HG03025 (cell line): ENCODE measurements around the gene TNC.

Source experiments
- ATAC-seq: cut with Tn5 transposase; IDR thresholded peaks from one replicate; pipeline ENCODE4 v1.9.1; 2021; ENCODE audit warnings: mild to moderate bottlenecking, moderate library complexity; ENCODE audit not compliant: unreplicated experiment, low FRiP score

TNC gene

DNA sequence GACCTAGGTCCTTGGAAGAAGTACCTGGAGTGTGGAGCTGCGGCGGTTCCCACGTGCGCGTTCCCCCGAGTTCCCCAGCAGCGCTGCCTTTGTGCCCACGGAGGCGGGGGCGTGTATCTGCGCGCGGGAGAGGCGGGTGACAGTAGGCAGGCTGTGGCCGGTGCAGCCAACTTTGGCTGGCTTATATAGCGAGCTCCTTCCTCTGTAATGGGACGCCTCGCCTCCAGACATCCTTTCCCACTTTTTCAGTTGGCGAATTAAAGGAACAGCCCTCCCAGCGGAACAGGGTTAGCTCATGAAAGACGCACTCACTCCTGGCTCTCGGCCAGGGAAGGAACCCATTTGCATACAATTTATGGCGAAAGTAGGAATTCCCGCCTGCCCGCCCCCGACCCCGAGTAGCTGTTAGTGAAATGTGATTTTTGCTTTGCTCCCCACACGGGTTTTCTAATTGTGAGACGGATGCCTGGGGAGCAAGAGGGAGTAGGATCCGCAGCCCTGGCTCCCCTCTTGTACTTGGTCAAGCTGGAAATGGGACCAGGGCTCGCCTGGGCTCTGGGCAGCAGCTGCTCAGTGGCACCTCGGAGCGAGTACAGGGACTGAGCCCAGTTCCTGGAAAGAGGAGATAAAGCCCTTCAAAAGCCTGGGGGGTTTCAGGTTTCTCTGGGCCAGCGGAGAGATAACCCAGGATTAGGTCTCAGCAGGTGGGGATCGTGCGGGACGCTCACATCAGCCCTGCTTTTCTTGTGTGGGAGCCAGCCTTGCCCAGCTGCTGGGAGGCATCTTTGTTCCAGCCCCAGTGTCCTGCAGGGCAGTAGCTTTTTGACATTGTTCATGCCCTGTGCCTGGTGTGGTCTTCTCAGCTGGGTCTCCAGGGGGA lies at the start of gene TNC:
TNC (minus strand) TSS at position 159 of the 880 bp plus-strand sequence. CDS start 27,139 bp downstream, outside the sequence.
- ATAC-seq = no peak

DNA sequence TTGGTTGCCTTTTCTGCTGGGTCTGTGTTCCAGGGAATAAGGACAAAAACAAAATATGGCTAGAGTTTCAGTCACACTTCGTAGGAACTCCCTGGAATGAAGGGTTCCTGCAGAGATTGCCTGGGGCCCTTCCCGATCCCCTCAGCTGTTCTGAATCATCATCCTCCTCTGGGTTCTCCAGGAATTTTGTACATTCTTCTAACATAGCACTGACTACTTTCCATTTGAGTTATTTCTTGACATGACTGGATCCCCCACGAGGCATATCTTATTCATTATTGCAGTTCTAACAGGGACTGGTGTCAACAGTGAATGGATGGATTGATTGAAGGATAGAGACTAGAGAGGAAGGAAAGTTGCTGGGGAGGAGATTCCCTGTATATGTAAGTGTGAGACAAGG lies 49.2 kb upstream of the TNC start:
- ATAC-seq = no peak

DNA sequence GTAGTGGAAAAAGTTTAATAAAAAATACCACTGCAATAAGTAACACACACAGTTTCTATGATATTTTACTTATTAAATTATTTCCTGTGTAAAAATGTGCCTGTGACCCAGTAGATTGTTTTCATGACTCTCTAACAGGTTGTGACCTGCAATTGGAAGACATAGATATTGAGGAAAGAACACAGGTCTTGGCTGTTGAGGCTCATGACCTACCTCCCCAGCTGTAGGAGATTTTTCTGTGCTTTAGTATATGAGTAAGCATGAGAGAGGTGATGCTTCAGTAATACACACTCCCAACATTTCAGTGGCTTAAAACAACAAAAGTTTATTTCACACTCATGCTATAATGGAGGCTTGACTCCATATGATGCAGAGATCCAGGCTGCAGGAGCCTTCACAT lies 47.3 kb upstream of the TNC start:
- ATAC-seq = no peak

DNA sequence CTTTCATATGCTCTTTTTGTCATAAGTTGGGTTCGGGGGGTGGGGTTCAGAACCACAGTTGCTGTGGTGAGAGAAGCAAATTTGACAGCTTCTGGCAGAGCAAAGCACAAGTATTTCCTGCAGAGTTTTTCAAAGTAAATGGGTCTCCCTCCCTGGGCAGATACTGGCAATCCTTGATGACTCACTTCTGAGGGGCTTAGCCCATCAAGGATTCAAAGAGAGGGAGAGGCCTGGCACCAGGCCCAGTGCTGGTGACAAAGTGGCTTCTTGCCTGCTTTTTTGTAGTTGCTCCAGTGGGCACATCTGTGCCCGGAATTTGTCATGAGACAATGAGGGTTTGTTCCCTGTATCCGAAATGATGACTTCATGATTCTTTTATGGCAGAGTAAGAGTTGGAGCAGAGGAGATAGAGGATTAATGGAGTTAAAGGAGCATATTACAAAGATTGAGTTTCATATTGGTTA lies 46.6 kb upstream of the TNC start:
- ATAC-seq = no peak

DNA sequence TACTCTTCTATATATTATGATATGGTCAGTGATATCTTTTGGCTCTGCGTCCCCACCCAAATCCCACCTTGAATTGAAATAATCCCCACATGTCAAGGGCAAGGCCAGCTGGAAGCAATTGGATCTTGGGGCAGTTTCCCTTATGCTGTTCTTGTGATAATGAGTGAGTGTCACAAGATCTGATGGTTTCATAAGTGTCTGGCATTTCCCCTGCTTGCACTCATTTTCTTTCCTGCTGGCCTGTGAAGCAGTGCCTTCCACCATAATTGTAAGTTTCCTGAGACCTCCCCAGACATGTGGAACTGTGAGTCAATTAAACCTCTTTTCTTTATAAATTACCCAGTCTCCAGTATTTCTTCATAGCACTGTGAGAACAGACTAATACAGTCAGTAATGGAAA lies 45.0 kb upstream of the TNC start:
- no peak for ATAC-seq

DNA sequence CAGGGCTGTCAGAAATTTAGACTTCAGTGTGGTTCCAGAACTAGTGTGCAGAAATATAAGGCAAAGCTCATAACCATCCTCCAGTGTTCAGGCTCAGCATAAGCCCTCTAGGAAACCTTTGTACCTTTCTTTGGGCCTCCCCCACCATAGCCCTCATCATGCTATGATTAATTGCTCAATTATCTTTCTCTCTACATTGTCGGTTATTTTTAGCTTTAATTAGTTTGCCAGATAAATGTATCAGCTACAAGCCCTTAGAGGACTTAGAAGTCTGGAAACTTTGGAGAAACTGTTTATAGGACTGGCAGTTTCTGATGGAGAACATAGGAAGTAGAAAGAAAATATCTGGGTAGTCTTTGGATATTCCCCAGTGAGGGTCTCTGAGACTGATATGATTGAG lies 43.5 kb upstream of the TNC start:
- ATAC-seq = no peak

DNA sequence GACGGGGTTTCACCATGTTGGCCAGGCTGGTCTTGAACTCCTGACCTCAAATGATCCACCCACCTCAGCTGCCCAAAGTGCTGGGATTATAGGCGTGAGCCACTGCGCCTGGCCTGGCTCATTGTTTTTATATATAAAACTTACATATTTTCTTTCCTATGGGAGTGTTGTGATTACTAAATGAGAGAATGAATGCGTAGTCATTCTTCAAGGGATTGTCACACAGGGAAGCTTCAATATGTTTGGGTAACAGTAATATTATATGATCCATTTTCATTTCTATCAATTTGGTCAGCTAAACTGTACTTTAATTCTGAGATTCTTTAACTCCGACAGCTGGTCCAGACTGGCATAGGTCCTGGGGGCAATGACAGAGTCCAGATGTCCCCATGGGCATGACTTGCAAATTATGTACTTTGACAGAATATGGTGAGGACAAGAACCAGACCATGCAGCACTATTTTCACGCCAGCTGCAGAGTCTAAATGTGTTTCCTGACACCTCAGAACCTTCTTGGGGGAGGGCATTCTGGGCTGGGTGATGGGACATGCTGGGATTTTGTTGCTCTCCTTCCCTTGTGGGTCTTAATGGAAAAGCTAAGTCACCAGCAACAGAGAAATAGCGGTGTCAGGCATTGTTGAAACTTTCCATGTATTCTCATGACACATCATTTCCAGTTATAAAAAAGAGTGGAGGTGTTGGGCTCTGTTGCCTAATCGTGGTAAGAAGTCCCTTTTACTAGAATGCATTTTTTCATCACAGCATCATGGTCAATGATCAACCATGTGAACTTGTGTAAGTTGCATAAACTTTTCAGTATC lies 40.9 kb upstream of the TNC start:
- no peak for ATAC-seq

DNA sequence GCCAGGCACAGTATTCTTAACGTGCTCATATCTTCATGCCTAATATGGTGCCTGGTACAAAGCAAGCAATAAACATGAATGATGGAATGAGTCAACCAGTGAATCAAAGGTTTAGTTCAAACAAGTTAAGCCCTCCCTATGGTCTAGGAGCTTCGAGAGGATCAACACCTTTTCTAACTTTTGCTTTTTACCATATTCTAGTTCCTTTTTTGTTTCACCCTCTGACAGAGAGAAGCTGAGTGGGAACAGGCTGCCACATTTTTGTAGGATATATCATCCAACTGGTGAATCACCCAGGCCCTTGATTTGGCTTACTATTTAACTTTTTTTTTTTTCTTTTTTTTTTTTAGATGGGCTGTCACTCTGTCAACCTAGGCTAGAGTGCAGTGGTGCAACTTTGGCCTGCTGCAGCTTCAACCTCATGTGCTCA lies 39.3 kb upstream of the TNC start:
- no peak for ATAC-seq

DNA sequence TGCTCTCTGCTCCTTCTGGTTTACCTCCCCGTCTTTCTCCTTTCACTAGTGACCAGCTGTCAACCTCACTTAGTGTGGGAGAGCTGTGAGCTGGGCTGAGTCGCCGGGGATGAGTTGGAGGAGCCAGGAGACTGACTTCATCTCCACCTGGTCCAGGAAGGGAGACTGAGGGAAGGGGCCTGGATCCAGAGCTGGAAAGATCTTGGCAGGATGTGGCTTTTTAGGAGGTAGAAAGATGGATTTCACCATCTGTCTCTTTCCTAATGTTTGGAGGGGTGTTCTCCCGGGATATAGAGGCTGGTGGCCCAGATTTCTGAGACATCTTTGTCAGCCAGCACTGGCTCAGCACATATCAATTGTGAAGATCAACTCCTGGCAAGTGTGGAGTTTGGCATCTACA lies 37.1 kb upstream of the TNC start:
- no peak for ATAC-seq

DNA sequence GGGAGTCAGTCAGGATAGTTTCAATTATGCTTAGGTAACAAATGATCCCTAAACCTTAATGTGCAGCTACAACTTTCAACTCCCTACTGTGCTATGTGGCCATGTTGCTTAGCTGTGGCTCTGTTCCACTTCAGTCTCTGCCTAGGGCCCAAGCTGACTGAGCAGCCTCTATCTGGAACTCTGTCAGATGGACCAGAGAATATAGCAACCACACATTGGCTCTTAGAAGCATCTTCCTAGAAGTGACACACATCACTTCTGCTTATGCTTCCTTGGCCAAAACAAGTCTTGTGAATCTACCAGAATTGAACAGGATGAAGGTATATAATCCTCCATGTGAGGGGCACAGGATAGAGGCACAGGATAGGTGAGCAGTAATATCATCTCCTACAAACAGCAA lies 36.7 kb upstream of the TNC start:
- ATAC-seq = no peak

DNA sequence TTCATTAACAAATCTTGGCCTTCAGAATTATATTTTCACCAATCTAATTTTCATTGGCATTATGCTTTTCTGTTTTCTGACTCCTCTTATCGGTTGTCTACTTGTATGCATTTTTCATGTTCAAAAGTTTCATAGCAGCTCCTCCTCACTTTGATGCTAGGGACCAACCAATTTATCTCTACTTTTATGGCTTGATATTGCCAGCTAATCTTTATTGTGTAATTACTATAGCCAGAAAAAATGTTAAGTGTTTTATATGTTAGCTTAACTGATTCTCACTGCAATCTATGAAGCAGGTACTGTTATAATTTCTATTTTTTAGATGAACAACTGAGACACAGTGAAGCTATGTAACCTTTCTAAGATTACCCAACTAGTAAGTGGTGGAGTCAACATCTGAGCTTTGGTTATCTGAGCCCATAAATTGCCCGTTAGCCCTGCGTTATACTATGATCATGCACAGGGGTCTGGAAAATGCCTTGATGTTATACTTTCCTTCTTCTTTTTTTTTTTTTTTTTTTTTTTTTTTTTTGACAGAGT lies 34.4 kb upstream of the TNC start:
- ATAC-seq = no peak

DNA sequence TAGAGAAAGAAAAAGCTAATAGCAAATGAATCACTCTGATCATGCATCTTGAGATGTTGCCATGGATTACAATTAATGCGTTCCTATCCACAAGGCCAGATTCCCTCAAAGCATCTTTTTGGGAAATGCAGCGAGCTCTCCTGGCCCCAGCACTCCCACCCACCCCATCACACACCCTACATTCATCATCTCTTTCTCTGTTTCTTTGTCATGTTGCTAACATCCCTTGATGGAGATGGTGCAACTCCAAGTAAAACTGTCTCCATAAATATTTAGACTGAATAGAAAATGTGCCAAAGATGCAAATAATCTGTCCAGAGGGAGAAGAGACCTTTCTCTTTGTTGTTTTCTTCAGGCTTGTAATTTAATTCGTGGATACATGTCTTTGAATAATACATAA lies 30.8 kb upstream of the TNC start:
- ATAC-seq = no peak

DNA sequence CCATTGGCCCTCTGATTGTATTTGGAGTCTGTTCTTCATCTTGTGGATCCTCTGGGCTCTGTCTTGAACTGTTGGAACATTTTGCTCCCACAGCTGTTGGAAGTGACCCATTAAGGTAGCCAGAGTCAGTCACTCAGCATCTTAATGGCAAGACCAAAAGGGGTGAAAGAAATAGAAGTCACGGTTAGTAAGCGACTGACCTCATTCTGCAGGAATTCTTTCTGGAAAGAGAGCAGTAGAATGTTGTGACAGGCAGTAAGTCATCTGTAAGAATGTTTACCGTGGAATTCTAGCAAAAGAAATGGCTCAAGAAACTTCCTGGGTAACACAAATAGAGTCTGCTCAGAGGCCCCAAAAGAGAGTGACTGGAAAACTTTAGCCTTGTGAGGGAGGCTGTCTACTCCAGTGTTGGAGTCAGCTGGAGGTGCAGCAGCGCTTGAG lies 28.6 kb upstream of the TNC start:
- ATAC-seq = no peak

DNA sequence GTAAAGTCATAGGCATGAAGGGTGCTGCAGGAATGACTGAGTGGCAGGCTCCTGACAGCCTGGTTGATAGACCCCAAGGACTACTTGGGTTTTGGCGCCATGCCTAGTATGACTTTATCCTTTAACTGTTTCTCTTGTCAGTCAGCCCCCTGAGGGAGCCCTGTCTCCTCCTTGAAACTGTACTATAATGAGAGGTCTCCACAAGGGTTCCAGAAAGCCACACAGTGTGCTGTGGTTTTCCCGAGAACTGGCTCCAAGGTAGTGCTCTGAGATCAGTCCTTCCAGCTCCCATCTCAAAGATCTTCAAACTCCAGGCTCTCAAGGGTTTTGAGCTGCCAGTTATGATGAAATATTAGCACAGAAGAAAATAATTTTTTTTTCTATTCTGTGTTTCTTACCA lies 26.7 kb upstream of the TNC start:
- ATAC-seq = no peak

DNA sequence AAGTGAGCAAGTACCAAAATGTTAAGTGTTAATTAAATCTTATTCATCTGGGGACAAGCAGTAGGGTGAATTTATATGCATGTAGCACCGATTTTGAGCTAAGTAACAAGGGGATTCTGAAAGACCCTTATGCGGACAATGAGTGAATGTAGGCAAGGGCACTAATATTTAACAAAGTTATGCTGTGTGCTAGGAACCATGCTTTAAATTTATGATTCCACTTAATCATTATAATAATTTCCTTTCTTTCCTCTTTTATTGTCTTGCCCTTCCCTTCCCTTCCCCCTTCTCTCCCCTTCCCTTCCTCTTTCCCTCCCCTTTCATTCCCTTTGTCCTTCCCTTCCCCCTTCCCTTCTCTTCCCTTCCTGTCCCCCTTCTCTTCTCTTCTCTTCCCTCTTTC lies 25.7 kb upstream of the TNC start:
- ATAC-seq = no peak

DNA sequence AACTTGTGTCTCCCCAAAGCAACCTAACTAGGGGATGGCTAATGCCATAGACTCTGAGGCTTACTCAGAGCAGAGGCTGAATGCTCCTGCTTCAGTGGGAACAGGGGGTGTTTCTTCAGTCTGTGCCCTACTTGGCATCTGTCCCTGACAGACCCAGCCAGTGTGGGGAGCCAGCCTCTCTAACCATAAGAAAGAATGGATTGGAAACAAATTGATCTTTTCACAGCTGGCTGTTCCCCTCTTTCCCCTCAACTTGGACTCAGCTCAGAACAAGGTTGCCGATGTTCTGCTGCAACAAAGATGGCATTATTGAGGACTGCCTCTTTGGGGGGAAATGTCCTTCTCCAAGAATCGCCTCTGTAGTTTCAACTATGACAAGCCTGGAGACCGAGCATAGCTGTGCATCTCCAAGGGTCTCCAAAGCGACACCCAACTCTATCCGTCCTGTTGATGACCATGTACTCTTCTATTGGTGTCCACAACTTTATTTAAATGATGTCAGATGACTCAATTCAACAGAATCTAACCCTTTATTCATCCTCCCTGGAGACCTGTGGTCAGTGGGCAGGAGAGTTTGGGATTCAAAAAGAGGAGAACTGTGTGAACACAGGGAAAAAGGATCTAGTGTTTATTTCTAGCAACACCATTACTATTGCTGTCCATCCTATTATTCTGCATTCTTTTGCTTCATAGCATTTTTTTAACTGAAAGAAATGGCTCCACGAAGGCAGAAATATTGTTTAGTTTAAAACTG lies 24.7 kb upstream of the TNC start:
- ATAC-seq = no peak

DNA sequence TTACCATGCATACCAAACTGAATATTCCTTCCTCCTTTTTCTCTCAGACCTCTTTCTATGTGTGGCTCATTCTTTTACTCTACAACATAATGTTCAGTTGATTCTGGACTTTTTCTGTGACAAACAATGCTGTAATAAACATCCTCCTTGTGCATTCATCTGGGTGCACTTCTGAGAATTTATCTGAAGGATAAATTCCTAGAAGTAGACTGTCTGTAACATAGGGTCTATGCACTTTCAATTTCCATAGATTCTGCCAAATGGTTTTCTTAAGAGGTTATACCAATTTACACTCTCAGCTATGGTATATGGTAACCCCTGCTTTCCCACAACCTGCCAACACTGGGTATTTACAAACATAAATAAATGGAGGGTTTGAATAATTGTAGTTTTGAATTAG lies 24.1 kb upstream of the TNC start:
- no peak for ATAC-seq

DNA sequence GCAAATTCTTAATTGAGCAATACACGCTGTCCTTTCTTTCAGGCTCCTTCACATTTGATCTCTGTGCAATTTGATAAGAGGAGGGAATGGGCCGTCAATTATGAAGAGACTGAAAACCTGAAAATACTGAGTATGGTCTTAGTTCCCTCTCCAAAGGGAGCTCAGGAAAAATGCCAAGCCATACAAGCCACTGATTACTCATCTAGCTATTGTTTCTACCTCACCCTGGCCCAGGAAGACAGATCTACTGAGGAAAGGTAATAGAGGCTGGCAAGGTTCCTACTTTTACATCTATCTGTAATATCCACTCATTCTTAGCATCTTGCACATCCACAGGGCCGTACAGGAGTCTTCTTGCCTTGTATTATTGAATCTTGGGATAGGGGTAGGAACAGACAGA lies 23.7 kb upstream of the TNC start:
- no peak for ATAC-seq

DNA sequence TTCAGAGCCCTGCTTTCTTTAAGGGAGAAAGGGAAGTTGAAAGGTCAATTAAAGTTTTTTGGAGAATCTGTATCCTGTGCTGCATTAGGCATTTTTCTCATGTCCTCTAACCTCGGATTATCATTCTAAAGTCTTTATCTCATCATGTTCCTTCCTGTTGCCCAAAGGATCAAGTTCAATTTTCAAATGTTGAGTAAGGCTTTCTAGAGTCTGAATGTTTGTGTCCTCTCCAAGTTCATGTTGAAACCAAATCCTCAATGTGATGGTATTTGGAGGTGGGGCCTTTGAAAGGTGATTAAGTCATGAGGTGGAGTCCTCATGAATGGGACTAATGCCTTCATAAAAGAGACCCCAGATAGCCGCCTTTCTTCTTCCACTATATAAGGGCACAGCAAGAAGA lies 20.2 kb upstream of the TNC start:
- ATAC-seq = no peak

DNA sequence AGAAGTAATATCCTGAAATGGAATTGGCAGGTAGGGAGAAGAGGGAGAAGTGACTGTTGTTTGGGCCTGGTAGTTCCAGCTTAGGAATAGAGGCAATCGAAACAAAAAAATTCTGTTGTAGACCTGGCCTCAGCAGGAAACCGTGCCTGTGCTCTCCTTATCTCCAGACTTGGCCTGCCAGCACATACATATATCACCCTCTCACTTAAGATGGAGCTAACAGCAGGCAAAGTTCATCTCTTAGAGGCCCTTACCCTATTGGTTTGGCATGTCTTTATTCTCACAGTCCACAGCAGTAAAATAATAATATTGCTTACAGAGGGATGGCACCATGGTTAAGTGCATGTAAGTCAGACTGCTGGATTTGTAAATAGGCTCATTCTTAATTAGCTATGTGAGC lies 19.6 kb upstream of the TNC start:
- no peak for ATAC-seq
